DMS153 (cell line): Measurements from ENCODE around the gene OGFOD2.

Source experiments
- DNase-seq: peaks from one replicate; lab custom pipeline; 2025; lab: John Stamatoyannopoulos, UW

The OGFOD2 gene

DNA sequence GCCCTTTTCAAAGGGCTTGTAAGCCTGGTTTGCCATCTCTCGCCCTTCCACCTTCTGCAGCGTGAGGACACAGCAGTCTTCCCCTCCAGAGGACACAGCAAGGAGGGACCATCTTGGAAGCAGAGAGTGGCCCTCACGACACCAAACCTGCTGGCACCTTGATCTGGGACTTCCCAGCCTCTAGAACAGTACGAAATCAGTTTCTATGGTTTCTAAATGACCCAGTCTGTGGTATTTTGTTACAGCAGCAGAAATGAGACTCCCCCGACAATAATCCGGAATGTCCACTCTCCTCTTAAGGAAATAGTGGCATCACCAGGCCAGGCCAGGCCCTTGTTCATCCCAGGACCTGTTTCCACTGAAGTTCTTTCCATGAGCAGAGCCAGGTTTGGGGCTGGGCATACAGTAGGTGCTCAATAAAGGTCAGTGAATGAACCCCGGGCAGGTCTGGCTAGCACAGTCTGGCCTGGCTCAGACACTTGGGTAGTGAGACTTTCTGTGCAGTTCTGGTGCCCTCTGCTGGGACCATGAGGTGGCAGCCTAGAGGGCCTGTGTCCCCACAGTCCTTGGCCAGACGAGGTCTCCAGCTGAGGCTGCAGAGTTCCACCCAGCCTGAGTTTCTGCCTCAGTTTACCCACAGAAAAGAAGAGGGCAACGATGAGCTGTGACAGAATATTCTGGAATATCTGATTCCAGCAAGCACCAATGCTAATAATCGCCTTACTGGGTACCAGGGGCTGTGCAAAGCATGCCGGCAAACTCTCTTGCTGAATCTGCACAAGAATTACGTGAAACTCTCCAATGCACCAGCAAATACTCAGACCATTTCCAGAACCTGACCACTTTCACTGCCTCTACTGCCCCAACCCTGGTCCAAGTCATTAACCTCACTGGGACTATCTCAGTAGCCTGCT lies 22.8 kb upstream of the OGFOD2 start:
- peak; percentile 9 for DNase-seq

DNA sequence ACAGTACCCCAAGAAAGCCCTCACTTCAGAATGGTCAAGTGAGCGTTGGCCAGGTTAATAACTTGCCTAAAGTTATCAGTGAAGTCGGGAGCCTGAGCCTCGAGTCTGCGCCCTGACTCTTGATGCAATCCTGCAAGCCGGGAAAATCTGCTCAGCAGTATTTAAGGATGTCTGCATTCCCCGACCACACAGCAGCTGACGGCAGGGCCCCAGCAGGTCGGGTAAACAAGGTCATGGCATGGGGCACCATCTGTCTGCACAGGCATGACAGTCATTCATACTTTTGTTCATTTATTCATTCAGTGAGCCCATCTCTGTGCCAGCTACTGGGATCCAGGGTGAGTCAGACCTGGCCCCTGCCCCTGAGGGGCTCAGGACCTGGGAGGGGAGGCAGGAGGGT lies 19.9 kb upstream of the OGFOD2 start:
- no peak for DNase-seq

DNA sequence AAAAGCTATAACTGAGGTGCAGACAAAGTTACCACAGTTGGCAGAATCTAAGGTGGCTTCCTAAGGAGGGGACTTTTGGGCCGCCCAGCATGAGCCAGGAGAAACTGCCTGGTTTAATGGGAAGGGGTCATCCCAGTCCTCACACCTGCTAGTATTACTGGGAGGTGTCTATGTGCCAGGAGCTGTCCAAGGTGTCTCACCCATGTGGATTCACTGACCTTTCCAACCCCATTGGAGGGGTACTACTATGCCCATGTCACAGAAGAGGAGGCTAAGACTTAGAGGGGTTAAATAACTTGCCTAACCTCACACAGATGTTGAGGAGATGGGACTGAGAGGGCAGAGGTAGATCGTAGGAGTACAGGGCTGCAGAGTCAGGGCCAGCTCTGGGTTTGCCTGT lies 19.0 kb upstream of the OGFOD2 start:
- DNase-seq: no peak

DNA sequence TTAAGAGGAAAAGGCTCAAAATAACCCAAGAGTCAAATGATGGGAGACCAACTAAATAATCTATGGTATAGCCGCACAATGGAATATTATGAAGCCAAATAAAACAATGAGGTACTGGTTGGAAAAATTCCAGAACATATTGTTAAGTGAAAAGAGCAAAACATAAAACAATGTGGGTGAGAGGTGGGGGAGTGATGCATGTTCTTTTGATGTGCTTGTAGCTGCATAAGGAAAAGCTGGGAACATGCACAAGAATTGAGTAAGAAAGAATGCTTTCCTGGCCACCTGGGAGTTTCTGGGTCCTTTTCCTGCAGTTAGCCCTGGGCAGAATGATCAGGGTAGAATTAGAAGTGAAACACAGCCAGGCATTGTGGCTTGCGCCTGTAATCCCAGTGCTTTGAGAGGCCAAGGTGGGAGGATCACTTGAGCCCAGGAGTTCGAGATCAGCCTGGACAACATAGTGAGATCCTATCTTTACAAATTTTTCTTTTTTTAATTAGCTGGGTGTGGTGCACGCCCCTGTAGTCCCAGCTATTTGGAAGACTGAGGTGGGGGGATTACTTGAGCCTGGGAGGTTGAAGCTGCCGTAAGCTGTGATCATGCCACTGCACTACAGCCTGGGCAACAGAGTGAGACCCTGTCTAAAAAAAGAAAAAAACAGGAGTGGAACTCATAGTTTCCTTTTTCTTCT lies 16.7 kb upstream of the OGFOD2 start:
- no peak for DNase-seq

DNA sequence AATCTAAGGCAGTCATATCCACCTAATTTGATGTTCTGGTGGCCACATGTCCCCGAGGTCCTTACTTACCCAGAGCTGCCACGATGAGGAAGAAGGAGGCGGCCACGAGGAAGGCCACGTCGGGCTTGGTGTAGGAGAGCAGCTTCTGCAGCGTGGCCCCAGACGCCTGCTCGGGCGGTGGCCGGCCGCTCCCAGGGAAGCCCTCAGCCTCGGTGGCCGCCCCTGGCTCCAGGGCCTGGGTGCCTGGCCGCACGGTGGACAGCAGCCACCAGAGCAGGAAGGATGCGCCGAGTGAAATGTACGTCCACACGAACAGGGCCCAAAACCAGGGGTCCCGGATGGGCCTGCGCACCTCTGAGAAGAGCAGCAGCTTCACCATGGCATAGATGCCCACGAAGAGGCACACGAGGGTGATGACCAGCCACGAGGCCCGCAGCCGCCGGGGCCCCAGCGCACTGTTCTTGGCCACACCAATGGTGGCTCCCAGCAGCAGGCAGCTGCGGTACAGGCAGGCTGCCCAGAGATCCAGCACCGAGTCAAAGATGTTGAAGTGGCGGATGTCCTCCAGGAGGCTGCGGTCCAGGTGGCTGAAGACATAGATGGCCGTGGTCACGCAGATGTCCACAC lies 15.4 kb upstream of the OGFOD2 start:
- DNase-seq: no peak

DNA sequence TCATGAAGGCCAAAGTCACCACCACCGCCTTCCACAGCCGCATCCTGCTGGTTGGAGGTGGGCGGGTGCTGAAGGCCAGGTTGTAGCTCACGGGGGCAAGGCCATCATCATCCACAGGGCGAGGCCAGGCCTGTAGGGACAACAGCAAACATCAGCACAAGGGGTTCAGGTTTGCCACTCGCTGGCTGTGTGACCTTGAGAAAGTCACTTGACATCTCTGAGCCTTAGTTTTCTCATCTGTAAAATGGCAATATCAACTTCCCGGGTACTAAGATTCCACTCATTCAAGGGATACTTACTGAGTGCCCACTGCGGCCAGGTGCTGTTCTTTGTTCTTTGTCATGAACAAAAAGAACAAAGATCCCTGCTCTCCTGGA lies 14.9 kb upstream of the OGFOD2 start:
- no peak for DNase-seq

DNA sequence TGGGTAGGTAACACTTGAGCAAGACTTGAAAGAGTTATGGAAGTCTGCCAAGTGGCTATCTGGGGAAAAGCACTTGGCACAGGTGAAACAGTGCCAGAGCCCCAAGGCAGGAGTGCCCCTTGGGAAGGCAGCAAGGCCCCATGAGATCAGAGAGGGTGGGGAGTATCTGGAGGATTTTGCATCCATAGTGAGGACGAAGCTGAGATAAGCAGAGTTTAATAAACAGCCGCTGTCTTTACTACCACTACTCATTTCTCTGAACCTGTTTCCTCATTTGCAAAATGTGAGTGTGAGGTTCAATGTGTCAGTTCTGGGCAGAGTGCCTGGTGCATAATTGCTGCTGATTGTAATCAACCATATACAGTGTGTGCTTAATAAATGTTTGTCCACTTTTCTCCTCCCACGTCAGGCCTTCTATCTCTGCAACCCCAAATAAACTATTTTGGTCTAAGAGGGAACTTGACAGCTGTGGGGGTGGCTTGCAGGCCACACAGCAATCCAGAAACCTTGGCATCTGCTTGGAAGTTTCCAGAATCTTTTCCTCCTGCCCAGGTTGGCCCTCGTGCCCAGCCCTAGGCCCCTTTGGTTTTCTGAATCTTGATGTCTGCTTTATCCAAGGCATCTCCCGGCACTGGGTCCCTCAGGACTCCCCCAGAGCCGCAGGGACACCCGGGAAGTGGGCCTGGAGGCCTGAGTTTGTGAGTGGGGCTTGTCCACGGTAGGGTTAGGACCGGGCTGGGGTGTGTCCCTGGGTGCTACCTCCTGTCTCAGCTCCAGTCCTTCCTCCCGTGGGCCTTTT lies 13.3 kb upstream of the OGFOD2 start:
- no peak for DNase-seq

DNA sequence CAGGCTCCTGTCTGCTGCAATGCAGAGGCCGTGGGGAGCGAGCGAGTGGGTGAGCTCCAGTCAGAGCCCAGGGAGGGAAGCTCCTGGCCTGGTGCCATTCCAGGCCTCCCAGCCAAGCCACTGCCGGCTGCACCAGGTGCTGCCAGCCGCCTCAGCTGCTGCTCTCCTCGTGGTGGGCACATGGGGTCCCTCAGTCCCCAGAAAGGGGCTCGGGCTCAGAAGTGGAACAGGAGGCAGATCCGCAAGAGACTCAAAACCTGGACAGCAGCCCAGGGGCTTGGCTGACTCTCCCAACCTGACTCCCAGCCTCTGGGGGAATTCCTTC lies 11.1 kb upstream of the OGFOD2 start:
- DNase-seq: no peak

DNA sequence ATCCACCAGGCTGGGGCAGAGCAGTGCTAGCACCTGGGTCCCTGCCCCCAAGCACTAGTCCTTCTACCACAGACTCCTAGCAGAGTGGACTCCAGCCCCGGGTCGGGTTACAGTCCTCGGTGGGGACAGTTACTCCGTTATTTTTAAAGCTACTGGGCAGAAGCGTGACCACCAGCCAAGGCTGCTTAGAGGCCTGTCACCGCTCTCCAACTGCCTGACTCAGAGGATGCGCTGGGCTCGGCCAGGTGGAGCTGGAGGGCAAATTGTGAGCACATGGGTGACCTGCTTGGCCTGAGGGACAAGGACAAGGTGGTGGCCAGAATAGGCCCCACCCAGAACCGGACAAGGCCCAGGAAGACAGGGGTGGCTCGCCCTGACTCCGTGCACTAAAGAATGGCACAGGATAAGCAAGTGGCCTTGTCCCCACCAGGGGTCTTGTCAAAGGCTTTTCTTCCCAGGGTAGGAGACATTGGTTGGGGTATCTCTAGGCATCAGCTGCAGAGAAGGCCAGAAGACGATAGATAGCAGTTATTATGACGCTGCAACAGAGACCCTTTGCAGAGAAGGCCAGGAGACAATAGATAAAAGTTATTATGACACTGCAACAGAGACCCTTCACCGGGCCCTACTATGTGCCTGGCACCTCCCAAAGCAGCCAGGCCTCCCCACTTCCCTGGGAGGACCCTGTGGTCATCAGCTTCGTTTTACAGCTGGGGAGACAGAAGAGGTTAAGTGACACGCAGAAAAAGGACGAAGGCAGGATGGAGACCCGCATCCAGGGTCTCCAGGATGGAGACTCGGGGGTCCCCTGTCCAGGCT lies 10.4 kb upstream of the OGFOD2 start:
- DNase-seq: no peak

DNA sequence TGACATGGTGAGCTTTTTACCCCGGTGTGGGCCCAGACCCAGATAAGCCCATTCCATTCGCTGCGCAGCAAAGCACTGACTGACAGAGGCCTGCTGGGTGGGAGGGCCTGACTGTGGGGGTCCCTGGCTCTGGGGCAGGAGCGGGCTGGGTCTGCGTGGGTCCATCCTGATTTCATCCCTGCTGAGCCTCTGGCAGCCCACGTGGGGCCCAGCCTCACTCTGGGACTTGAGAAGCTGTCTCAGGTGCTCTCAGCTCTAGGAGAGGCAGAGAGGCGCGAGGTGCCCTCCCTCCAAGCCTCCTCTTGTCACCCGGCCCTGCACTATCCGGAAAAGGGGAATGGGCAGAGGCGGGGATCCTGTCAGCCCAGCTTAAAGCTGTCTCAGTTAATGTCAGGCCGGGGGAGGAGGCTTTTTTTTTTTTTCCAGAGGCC lies 9.7 kb upstream of the OGFOD2 start:
- no peak for DNase-seq

DNA sequence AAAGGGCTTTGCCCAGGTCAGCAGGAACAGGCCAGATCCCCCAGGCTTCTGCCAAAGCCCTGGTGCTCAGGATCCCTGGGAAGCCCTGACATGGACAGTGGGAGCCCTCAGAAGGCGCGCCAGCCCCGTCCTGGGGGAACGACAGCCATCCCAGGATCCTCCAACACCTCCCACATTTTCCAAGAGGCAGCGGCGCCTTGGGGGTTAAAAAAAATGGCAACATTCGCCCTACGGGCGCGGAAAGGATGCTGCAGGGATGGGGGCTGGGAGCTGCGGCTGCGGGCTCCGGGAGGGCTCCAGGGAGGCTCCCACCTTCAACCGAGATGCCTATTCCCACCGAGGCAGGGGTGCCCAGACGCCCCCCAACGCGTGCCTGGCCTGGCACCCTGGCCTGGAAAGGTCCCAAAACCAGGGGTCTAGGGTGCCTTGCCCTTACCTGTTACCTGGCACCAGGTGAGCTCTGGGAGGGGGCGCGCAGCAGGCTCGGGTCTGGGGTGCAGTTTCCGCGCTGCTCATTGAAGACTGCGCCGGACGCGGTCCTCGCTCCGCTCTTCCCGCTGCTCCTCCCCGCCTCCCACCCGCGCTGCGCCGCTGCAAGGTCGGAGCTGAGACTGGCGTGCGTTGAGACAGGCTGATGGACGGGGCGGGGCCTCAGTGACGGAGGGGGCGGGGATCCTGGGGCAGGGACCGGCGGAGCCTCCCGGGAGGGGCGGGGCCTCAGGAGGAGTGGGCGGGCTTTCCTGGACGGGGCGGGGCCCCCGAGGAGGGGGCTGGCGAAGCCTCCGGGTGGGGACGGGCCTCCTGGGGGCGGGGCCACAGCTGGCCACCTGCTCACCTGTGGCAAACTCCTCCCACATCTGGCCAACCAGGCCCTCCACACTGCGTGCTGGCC lies 8.9 kb upstream of the OGFOD2 start, which contains the start of gene ABCB9:
Gene ABCB9, minus strand, starts transcription at position 613 of the 892 bp plus-strand sequence. CDS start 6,228 bp downstream, outside the sequence.
- DNase-seq: peak; percentile 85

DNA sequence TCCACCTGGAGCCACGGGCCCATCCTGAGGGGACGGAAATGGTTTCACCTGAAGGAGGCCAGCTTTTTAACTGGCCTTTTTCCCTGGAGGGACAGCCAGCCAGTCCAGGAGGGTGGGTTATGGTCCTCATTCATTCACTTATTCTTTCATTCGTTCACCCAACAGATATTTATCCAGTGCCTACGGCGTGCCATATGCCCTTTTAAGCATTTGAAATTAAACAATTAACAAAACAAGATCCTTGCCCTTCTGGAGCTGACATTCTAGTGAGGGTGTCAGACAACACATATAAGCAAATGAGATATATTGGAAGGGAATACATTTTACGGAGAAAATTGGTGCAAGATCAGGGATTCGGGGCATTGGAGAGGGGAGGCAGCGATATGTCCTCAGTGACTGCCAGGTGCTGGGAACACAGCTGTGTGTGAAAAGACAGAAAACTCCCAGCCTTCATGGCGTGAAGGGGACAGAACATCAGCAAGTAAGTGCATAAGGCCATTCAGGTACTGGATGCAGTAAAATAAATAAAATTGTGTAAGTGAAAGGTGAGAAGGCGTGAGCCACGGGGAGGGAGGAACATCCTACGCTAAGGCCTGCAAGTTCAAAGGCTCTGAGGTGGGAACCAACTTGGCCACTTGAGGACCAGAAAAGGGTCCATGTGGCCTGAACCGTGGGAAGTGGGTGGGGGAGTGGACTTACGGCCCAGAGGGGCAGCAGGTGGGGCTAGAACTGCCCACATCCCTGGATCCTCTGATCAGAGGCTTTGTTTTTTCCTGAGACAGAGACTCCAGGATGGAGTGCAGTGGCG lies 8.1 kb upstream of the OGFOD2 start:
- no peak for DNase-seq

DNA sequence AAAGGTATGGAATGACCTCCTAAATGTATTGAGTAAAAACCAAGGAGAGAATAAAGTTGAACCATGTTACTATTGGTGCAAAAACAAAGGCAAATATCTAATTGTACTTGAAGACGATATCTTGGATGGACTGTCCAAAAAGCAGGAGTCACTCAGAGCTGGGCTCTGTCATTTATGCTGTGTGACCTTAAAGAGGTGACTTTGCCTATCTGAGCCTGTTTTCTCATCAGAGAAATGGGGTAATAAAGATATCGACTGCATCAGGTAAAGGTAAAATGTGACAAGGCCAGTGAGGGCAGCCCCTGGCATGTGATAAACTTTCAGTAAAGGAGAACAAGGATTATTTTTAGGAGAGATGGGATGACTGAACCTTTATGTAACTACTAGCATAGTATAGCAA lies 6.9 kb upstream of the OGFOD2 start:
- no peak for DNase-seq

DNA sequence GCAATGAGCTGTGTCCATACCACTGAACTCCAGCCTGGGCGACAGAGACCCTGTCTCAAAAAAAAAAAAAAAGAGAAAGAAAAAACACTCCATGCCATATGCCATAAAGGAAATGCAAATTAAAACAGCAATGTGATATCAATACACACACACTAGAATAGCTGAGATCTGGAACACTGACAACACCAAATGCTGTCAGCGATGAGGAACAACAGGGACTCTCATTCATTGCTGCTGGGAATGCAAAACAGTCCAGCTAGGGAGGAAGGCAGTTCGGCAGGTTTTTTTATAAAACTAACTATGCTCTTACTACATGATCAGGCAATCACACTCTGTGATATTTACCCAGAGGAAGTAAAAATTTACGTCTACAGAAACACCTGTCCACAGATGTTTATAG lies 5.4 kb upstream of the OGFOD2 start:
- DNase-seq: no peak

DNA sequence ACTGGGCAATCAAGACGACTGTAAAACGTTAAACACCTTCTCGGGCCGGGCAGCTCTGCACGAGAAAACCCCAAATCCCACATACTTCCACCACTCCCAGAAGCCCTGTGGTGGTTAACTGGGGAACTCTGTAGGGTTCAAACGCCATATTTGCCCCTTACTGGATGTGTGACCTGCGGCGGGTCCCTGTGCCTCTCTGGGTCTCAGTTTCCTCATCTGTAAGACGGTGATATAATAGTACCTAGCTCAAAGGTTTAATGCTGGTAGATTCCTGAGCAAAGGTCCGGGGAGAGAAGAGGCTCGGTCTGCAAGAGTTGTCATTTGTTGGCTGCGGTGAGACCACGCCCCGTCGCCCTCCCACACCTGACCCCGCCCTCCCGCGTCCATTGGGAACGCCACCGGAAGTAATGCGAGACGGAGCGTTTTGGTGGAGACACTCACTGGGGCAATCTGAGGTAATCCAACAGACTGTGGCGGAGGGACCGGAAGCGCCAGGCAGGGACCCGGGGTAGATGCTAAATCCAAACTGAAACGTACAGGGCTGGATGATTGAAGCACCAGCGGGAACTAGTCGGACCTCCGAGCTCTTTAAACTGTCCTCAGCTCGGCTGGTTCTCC lies 661 bp upstream of the OGFOD2 start:
- peak; percentile 96 for DNase-seq

DNA sequence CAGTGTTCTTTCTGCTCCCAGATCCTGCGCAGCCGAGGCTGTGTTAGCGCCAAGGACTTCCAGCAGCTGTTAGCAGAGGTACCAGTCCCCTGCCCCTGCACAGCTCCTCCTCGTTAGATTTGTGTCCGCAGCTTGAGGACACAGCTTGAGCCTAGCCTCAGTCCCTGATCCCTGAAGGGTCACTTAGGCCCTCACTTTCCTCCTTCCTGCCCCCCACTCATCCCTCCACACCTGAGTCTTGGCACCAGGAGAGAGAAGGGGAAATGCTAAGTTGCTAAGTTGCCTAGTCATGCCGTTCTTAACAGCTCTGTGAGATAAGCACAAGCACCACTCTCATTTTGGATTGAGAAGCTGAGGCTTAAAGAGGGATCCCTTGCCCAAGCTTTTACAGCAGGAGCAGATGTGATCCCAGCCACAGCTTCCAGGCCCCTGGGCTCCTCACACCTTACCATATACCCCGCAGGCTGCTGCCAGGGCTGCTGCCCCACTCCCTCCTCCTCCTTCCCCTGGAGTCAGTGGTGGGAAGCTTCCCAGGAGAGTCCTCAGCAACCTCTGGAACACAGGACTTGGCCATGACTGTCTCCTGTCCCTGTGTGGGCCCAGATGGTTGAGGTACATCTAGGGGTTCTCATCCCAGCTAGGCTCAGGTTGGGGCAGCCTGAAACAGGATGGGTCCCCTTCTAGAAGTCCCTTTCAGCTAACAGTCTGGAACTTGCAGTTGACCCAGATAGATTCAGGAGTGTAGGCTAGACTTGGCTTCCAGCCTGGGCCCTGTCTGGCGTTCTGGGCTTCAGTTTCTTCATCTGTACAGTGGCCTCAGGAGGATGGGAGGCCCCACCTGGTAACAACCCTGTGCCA lies 975 bp downstream of the OGFOD2 start:
- no peak for DNase-seq

DNA sequence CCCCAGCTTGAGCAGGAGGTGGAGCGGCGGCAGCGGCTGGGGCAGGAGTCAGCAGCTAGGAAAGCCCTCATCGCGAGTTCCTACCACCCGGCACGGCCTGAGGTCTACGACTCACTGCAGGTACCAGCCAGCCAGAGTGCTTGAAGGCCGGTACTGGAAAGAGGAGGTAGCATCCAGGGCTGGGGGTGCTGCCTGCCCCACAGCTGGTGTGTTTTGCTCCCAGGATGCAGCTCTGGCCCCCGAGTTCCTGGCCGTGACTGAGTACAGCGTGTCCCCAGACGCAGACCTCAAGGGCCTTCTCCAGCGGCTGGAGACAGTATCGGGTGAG lies 1.6 kb downstream of the OGFOD2 start:
- DNase-seq: no peak

DNA sequence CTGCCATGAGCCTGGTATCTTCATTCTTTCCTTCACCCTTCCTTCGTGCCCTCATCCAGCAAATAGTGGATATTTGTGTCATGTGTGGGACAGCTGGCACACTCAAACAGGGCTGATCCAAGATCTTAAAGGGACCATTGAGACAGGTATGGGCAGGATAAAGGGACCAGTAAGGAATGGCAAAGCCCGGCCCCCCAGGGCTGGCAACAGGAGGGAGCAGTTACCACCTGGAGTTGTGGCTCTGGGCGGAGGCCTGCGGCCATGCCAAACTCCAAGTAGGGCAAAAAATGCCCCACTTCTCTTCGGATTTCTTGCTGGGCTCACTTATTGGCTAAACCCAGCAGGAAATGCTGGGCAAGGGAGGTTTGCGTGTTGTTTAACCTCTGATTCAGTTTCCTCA lies 2.1 kb downstream of the OGFOD2 start:
- no peak for DNase-seq
